ENCODE measurements around the gene SNRK.

SNRK gene

GRCh38 chr3:43296565-43296964 lies 10.2 kb downstream of the SNRK start:
- no peak for TF ChIP-seq CTCF (IDR thresholded peaks at IDR 0.05)

- no peak for TF ChIP-seq CTCF (IDR thresholded peaks at IDR 0.05)
Observed at GRCh38 chr3:43298292-43298691, 12.0 kb downstream of the SNRK start.

- TF ChIP-seq CTCF (IDR thresholded peaks at IDR 0.05) = no peak
Observed at GRCh38 chr3:43298761-43299160, 12.4 kb downstream of the SNRK start.

GRCh38 chr3:43302116-43302880 lies 16.0 kb downstream of the SNRK start:
- TF ChIP-seq CTCF (IDR thresholded peaks at IDR 0.05) = no peak

- no peak for TF ChIP-seq CTCF (IDR thresholded peaks at IDR 0.05)
Observed at GRCh38 chr3:43304126-43304525, 17.8 kb downstream of the SNRK start.

GRCh38 chr3:43307226-43307625 lies 20.9 kb downstream of the SNRK start:
- no peak for TF ChIP-seq CTCF (IDR thresholded peaks at IDR 0.05)

- no peak for TF ChIP-seq CTCF (IDR thresholded peaks at IDR 0.05)
Observed at GRCh38 chr3:43307649-43308048, 21.3 kb downstream of the SNRK start.

Data from LNCAP (cell line).